ENCODE results near the gene UNC45A.
"Not testable (repeated sequence)": the region's sequence is repeated elsewhere in the genome, so short reads cannot be mapped to it uniquely, and the experiment has no call there.

Gene UNC45A

DNA sequence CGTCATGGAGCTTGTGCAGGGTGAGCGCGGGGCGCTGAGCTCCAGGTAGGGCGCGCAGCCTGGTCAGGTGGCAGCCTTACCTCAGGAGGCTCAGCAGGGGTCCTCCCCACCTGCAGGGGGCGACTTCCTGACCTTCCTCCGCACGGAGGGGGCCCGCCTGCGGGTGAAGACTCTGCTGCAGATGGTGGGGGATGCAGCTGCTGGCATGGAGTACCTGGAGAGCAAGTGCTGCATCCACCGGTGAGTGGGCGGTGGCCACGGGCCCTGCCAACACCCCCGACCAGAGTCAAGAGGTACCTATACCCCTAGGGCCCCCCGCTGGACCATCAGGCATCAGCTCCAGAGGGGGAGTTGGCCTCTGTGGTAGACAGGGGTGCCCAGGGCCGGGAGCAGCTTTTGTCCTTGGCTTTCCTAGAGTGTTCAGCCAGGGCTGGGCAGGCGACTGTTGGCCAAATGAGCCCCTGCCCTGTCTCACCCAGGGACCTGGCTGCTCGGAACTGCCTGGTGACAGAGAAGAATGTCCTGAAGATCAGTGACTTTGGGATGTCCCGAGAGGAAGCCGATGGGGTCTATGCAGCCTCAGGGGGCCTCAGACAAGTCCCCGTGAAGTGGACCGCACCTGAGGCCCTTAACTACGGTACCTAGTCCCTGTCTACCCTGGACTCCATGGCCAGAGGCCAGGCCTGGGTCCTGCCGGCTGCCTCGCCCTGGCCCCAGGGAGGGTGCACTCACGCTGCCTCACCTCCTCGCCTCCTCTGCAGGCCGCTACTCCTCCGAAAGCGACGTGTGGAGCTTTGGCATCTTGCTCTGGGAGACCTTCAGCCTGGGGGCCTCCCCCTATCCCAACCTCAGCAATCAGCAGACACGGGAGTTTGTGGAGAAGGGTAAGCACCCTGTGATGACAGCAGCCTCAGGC lies 41.7 kb upstream of the UNC45A start:
- H2BK5ac ChIP-seq (ENCODE audit: low read length), result no peak overlapping the region
- H3K23ac ChIP-seq (ENCODE audit: low read length), result no peak overlapping the region
- H4K5ac ChIP-seq (ENCODE audit: low read length), result no peak overlapping the region
- no peak overlapping the region for H3K4ac ChIP-seq (ENCODE audit: low read depth, low read length)
- no peak overlapping the region for H3K56ac ChIP-seq (ENCODE audit: low read length)
- no peak overlapping the region for H3K9ac ChIP-seq (ENCODE audit: low read length)
- H3K4me2 ChIP-seq (ENCODE audit: low read length), result no peak overlapping the region
- no peak overlapping the region for H2AK5ac ChIP-seq (ENCODE audit: low read length)
- H3K27ac ChIP-seq (ENCODE audit: low read depth, low read length), result no peak overlapping the region
- no peak for DNase-seq
- H2BK15ac ChIP-seq (replicated peaks; ENCODE audit: low read depth), result no peak overlapping the region
- H3K18ac ChIP-seq (ENCODE audit: low read length), result no peak overlapping the region
- no peaks in the 10 kb centered on the region for H3K27me3 ChIP-seq (ENCODE audit: insufficient read depth, low read length, poor library complexity)
- WGBS (ENCODE audit: extremely low coverage, insufficient coverage, low lambda C conversion rate), result no CpG with 5 or more reads among the region's 33 CpGs
- H3K4me3 ChIP-seq (ENCODE audit: low read length), result no peak overlapping the region
- H3K4me1 ChIP-seq (ENCODE audit: control insufficient read depth, low read depth, low read length), result no peaks in the 10 kb centered on the region
- H2BK120ac ChIP-seq (ENCODE audit: low read depth, low read length), result no peak overlapping the region
- no peak overlapping the region for H4K8ac ChIP-seq (ENCODE audit: low read depth, low read length)
- H3K36me3 ChIP-seq (ENCODE audit: control insufficient read depth, insufficient read depth, low read length), result peaks cover 4% of the 10 kb centered on the region
- no peaks in the 10 kb centered on the region for H3K79me2 ChIP-seq (ENCODE audit: control insufficient read depth, insufficient read depth, low read length)
- no peaks in the 10 kb centered on the region for H3K79me1 ChIP-seq (ENCODE audit: low read length)

- Histone ChIP-seq H3K4ac (ENCODE audit: low read depth, low read length) (no peak overlapping the region), H3K56ac (ENCODE audit: low read length) (no peak overlapping the region), H3K79me2 (ENCODE audit: control insufficient read depth, insufficient read depth, low read length) (no peaks in the 10 kb centered on the region), H4K5ac (ENCODE audit: low read length) (no peak overlapping the region), H2BK5ac (ENCODE audit: low read length) (no peak overlapping the region), H3K79me1 (ENCODE audit: low read length) (no peaks in the 10 kb centered on the region), H2AK5ac (ENCODE audit: low read length) (no peak overlapping the region), H3K27me3 (ENCODE audit: insufficient read depth, low read length, poor library complexity) (no peaks in the 10 kb centered on the region), H3K27ac (ENCODE audit: low read depth, low read length) (no peak overlapping the region), H3K23ac (ENCODE audit: low read length) (no peak overlapping the region), H2BK120ac (ENCODE audit: low read depth, low read length) (no peak overlapping the region), H3K9ac (ENCODE audit: low read length) (no peak overlapping the region), H3K4me1 (ENCODE audit: control insufficient read depth, low read depth, low read length) (no peaks in the 10 kb centered on the region), H3K4me2 (ENCODE audit: low read length) (no peak overlapping the region), H3K36me3 (ENCODE audit: control insufficient read depth, insufficient read depth, low read length) (peaks cover 4% of the 10 kb centered on the region), H4K8ac (ENCODE audit: low read depth, low read length) (no peak overlapping the region), H3K18ac (ENCODE audit: low read length) (no peak overlapping the region), H2BK15ac (replicated peaks; ENCODE audit: low read depth) (no peak overlapping the region), H3K4me3 (ENCODE audit: low read length) (no peak overlapping the region)
- peak; percentile 45 for DNase-seq
- WGBS (ENCODE audit: extremely low coverage, insufficient coverage, low lambda C conversion rate), result no CpG with 5 or more reads among the region's 10 CpGs
Measured at GRCh38 chr15:90895571-90896117, 39.4 kb upstream of the UNC45A start.

DNA sequence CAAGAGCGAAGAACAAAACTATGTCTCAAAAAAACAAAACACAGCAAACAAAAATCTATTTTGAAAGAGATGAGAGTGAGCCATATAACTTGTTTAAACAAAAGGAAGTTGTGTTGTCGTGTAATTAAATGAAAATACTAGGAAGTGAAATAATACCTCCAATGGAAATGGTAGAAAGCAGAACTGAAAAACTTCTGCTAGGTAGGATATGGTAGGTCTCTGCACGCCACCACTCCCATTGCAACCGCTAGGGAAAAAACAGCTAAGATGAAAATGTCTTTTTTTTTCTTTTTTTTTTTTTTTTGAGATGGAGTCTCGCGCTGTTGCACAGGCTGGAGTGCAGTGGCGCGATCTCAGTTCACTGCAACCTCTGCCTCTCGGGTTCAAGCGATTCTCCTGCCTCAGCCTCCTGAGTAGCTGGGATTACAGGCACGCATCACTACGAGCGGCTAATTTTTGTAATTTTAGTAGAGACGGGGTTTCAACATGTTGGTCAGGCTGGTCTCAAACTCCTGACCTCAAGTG lies 37.9 kb upstream of the UNC45A start:
- not testable (repeated sequence) for H3K36me3 ChIP-seq (ENCODE audit: control insufficient read depth, insufficient read depth, low read length); H4K5ac ChIP-seq (ENCODE audit: low read length); H3K9ac ChIP-seq (ENCODE audit: low read length); H3K27ac ChIP-seq (ENCODE audit: low read depth, low read length); H3K23ac ChIP-seq (ENCODE audit: low read length); DNase-seq; H3K4me2 ChIP-seq (ENCODE audit: low read length); H4K8ac ChIP-seq (ENCODE audit: low read depth, low read length); H3K4ac ChIP-seq (ENCODE audit: low read depth, low read length); H2BK120ac ChIP-seq (ENCODE audit: low read depth, low read length); H3K56ac ChIP-seq (ENCODE audit: low read length); H3K27me3 ChIP-seq (ENCODE audit: insufficient read depth, low read length, poor library complexity); H3K4me3 ChIP-seq (ENCODE audit: low read length); H3K4me1 ChIP-seq (ENCODE audit: control insufficient read depth, low read depth, low read length); H3K79me1 ChIP-seq (ENCODE audit: low read length); H2BK15ac ChIP-seq (replicated peaks; ENCODE audit: low read depth); H2AK5ac ChIP-seq (ENCODE audit: low read length); H3K79me2 ChIP-seq (ENCODE audit: control insufficient read depth, insufficient read depth, low read length); H3K18ac ChIP-seq (ENCODE audit: low read length); H2BK5ac ChIP-seq (ENCODE audit: low read length)
- WGBS (ENCODE audit: extremely low coverage, insufficient coverage, low lambda C conversion rate), result 100% methylated on average over 1 of the region's 14 CpGs

DNA sequence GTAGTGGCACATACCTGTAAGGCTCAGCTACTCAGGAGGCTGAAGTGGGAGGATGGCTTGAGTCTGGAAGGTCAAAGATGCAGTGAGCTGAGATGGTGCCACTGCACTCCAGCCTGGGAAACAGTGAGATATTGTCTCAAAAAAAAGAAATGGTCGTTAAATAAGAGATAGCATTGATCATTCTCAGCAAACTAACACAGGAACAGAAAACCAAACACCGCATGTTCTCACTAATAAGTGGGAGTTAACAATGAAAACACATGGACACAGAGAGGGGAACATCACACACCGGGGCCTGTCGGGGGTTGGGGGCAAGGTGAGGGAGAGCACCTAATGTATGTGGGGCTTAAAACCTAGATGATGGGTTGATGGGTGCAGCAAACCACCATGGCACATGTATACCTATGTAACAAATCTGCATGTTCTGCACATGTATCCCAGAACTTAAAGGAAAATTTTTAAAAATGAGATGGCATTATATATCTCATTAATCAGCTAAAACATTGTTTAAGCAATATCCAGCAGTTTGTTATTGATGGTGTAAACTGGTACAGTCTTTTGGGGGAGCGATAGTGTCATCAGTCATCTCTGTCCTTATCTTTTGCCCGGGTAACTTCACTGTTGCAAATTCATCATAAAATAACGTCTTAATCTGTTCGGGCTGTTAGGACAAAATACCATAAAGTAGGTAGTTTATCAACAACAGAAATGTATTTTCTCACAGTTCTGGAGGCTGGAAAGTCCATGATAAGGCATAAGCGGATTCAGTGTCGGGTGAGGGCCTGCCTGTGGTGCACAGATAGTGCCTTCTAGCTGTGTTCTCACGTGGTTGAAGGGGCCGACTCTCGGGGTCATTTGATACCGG lies 33.7 kb upstream of the UNC45A start:
- no peak overlapping the region for H3K18ac ChIP-seq (ENCODE audit: low read length)
- H3K27me3 ChIP-seq (ENCODE audit: insufficient read depth, low read length, poor library complexity), result no peaks in the 10 kb centered on the region
- H3K4ac ChIP-seq (ENCODE audit: low read depth, low read length), result no peak overlapping the region
- no peak overlapping the region for H2BK120ac ChIP-seq (ENCODE audit: low read depth, low read length)
- peak overlapping the region; percentile 34 for H3K9ac ChIP-seq (ENCODE audit: low read length)
- H3K4me1 ChIP-seq (ENCODE audit: control insufficient read depth, low read depth, low read length), result no peaks in the 10 kb centered on the region
- H3K4me2 ChIP-seq (ENCODE audit: low read length), result no peak overlapping the region
- no peak overlapping the region for H4K8ac ChIP-seq (ENCODE audit: low read depth, low read length)
- no peaks in the 10 kb centered on the region for H3K79me2 ChIP-seq (ENCODE audit: control insufficient read depth, insufficient read depth, low read length)
- H2BK5ac ChIP-seq (ENCODE audit: low read length), result no peak overlapping the region
- H3K79me1 ChIP-seq (ENCODE audit: low read length), result no peaks in the 10 kb centered on the region
- no peak overlapping the region for H3K56ac ChIP-seq (ENCODE audit: low read length)
- no peak overlapping the region for H2BK15ac ChIP-seq (replicated peaks; ENCODE audit: low read depth)
- H3K36me3 ChIP-seq (ENCODE audit: control insufficient read depth, insufficient read depth, low read length), result no peaks in the 10 kb centered on the region
- no peak overlapping the region for H3K27ac ChIP-seq (ENCODE audit: low read depth, low read length)
- no CpG with 5 or more reads among the region's 14 CpGs for whole genome bisulfite sequencing (ENCODE audit: extremely low coverage, insufficient coverage, low lambda C conversion rate)
- H3K23ac ChIP-seq (ENCODE audit: low read length), result no peak overlapping the region
- no peak overlapping the region for H2AK5ac ChIP-seq (ENCODE audit: low read length)
- DNase-seq, result peak; percentile 23
- H3K4me3 ChIP-seq (ENCODE audit: low read length), result no peak overlapping the region
- H4K5ac ChIP-seq (ENCODE audit: low read length), result no peak overlapping the region

- no peak overlapping the region for H3K4ac ChIP-seq (ENCODE audit: low read depth, low read length)
- no peak overlapping the region for H4K8ac ChIP-seq (ENCODE audit: low read depth, low read length)
- H3K27me3 ChIP-seq (ENCODE audit: insufficient read depth, low read length, poor library complexity), result no peaks in the 10 kb centered on the region
- H3K79me1 ChIP-seq (ENCODE audit: low read length), result no peaks in the 10 kb centered on the region
- peak overlapping the region; percentile 70 for H3K18ac ChIP-seq (ENCODE audit: low read length)
- H3K4me3 ChIP-seq (ENCODE audit: low read length), result peak overlapping the region; percentile 69
- no peak overlapping the region for H2BK120ac ChIP-seq (ENCODE audit: low read depth, low read length)
- peak; percentile 84 for DNase-seq
- no peaks in the 10 kb centered on the region for H3K36me3 ChIP-seq (ENCODE audit: control insufficient read depth, insufficient read depth, low read length)
- H3K79me2 ChIP-seq (ENCODE audit: control insufficient read depth, insufficient read depth, low read length), result no peaks in the 10 kb centered on the region
- peak overlapping the region; percentile 92 for H3K4me2 ChIP-seq (ENCODE audit: low read length)
- no peak overlapping the region for H2AK5ac ChIP-seq (ENCODE audit: low read length)
- H3K23ac ChIP-seq (ENCODE audit: low read length), result no peak overlapping the region
- H3K4me1 ChIP-seq (ENCODE audit: control insufficient read depth, low read depth, low read length), result no peaks in the 10 kb centered on the region
- WGBS (ENCODE audit: extremely low coverage, insufficient coverage, low lambda C conversion rate), result no CpG with 5 or more reads among the region's 71 CpGs
- H2BK15ac ChIP-seq (replicated peaks; ENCODE audit: low read depth), result no peak overlapping the region
- peak overlapping the region; percentile 88 for H3K56ac ChIP-seq (ENCODE audit: low read length)
- no peak overlapping the region for H2BK5ac ChIP-seq (ENCODE audit: low read length)
- peak overlapping the region; percentile 89 for H3K9ac ChIP-seq (ENCODE audit: low read length)
- no peak overlapping the region for H4K5ac ChIP-seq (ENCODE audit: low read length)
- peak overlapping the region; percentile 33 for H3K27ac ChIP-seq (ENCODE audit: low read depth, low read length)
Measured at GRCh38 chr15:90902040-90902839, 32.8 kb upstream of the UNC45A start.

All from mesendoderm (in vitro differentiated cells).